ENCODE measurements around the gene CCDC28B.

Gene CCDC28B

DNA sequence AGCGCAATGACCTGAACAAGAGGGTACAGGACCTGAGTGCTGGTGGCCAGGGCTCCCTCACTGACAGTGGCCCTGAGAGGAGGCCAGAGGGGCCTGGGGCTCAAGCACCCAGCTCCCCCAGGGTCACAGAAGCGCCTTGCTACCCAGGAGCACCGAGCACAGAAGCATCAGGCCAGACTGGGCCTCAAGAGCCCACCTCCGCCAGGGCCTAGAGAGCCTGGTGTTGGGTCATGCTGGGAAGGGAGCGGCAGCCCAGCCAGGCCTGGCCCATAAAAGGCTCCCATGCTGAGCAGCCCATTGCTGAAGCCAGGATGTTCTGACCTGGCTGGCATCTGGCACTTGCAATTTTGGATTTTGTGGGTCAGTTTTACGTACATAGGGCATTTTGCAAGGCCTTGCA is 5.4 kb upstream of the CCDC28B start:
- no CpG with 5 or more reads among the region's 6 CpGs for WGBS (ENCODE audit: insufficient coverage, insufficient read length)
- Histone ChIP-seq H3K4me3 (ENCODE audit: low read length) (no peak overlapping the region), H3K4me1 (ENCODE audit: control insufficient read depth, insufficient read depth, low read length) (no peaks in the 10 kb centered on the region; the same call in 1 of the 2 replicates), H3K27ac (ENCODE audit: low read length) (no peak overlapping the region), H3K27me3 (ENCODE audit: control insufficient read depth, insufficient read depth, low read length) (no peaks in the 10 kb centered on the region), H3K36me3 (ENCODE audit: control insufficient read depth, insufficient read depth, low read length) (peaks cover 60% of the 10 kb centered on the region), H3K9me3 (ENCODE audit: control insufficient read depth, insufficient read depth, low read length) (no peaks in the 10 kb centered on the region)
- no peak for DNase-seq (ENCODE audit: low read depth, low spot score)

DNA sequence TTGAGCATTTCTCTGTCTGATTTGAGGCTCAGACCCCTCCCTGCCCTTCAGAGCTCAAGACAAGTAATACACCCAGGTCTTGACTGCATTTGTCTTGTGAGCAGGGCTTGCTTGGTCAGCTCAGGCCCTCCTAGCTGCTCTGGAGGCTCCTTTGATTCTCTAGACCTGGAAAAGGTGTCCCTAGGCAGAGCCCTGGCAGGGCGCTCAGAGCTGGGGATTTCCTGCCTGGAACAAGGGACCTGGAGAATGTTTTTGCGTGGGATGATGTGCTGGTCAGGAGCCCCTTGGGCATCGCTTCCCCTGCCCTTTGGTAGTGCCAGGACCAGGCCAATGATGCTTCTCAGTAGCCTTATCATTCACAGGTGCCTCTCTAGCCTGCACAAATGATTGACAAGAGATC is 4.9 kb upstream of the CCDC28B start:
- no CpG with 5 or more reads among the region's 3 CpGs for WGBS (ENCODE audit: insufficient coverage, insufficient read length)
- H3K4me1 ChIP-seq (ENCODE audit: control insufficient read depth, insufficient read depth, low read length): no peaks in the 10 kb centered on the region; the same call in 1 of the 2 replicates
- H3K36me3 ChIP-seq (ENCODE audit: control insufficient read depth, insufficient read depth, low read length): peaks cover 55% of the 10 kb centered on the region
- no peak overlapping the region for H3K27ac ChIP-seq (ENCODE audit: low read length)
- DNase-seq (ENCODE audit: low read depth, low spot score): no peak
- H3K9me3 ChIP-seq (ENCODE audit: control insufficient read depth, insufficient read depth, low read length): no peaks in the 10 kb centered on the region
- no peaks in the 10 kb centered on the region for H3K27me3 ChIP-seq (ENCODE audit: control insufficient read depth, insufficient read depth, low read length)
- no peak overlapping the region for H3K4me3 ChIP-seq (ENCODE audit: low read length)

DNA sequence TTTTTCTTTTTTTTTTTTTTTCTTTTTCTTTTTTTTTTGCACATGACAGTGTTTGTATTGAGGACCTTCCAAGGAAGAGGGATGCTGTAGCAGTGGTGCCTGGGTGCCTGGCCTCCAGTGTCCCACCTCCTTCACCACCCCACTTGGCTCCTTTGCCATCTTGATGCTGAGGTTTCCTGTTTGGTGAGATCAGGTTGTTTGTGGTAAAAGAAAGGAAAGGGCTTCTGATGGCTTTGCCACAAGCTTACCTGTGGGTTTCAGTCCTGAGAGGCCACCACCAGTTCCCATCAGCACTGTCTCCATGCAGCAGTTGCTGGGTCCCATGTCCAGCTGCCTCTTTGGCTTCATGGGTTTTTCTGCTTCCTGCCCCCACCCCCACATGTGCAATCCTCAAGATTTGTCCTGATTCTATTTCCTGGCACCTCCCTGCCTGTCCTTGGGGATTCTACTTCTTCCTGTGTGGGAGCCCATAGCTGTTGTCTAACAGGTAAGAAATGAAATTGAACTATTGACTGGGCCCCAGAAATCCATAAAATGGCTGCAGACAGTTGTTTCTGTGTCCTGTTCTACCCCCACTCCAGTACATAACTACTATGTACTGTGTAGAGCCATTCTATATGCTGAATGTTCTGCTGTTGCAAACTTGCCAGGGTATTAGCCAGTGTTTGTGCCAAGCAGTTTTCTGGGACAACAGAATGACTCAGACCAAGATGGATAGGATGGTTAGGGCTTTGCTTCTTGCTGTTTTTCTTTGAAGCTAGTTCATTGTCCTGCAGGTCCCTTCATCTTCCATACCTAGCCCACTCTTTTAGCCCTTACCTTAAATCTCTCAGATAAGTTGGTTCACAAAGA is 4.2 kb upstream of the CCDC28B start:
- Histone ChIP-seq H3K9me3 (ENCODE audit: control insufficient read depth, insufficient read depth, low read length) (no peaks in the 10 kb centered on the region), H3K4me3 (ENCODE audit: low read length) (no peak overlapping the region), H3K27me3 (ENCODE audit: control insufficient read depth, insufficient read depth, low read length) (no peaks in the 10 kb centered on the region), H3K27ac (ENCODE audit: low read length) (no peak overlapping the region), H3K4me1 (ENCODE audit: control insufficient read depth, insufficient read depth, low read length) (no peaks in the 10 kb centered on the region; the same call in 1 of the 2 replicates), H3K36me3 (ENCODE audit: control insufficient read depth, insufficient read depth, low read length) (peaks cover 53% of the 10 kb centered on the region)
- DNase-seq (ENCODE audit: low read depth, low spot score): no peak

DNA sequence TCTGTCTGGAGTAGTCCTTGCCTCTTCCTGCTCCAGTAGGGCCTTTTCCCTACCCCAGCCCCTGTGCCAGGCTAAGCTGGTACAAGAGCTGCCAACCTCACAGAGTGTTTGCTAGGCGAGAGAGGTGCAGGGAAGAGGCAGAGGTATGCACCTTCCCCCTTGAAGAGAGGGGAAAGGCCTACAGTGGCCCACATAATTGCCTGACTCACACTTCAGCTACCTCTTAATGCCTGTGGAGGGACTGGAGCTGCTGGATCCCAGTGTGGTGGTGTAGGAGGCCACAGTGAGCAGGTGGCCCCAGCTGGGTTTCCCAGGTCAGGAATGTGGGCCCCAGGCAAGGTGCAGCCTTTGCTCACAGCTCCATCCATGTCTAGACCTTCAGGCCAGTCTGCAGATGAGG is 3.3 kb upstream of the CCDC28B start:
- WGBS (ENCODE audit: insufficient coverage, insufficient read length): no CpG with 5 or more reads among the region's 1 CpG
- Histone ChIP-seq H3K36me3 (ENCODE audit: control insufficient read depth, insufficient read depth, low read length) (peaks cover 46% of the 10 kb centered on the region), H3K4me1 (ENCODE audit: control insufficient read depth, insufficient read depth, low read length) (peaks cover 4% of the 10 kb centered on the region; the same call in 1 of the 2 replicates), H3K9me3 (ENCODE audit: control insufficient read depth, insufficient read depth, low read length) (no peaks in the 10 kb centered on the region), H3K27ac (ENCODE audit: low read length) (no peak overlapping the region), H3K27me3 (ENCODE audit: control insufficient read depth, insufficient read depth, low read length) (no peaks in the 10 kb centered on the region), H3K4me3 (ENCODE audit: low read length) (no peak overlapping the region)
- DNase-seq (ENCODE audit: low read depth, low spot score): no peak

DNA sequence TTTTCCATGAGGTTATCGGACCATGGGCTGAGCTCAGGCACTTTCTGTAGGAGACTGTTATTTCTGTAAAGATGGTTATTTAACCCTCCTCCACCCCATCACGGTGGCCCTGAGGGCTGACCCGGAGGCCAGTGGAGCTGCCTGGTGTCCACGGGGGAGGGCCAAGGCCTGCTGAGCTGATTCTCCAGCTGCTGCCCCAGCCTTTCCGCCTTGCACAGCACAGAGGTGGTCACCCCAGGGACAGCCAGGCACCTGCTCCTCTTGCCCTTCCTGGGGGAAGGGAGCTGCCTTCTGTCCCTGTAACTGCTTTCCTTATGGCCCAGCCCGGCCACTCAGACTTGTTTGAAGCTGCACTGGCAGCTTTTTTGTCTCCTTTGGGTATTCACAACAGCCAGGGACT is 2.6 kb upstream of the CCDC28B start:
- peaks cover 40% of the 10 kb centered on the region for H3K36me3 ChIP-seq (ENCODE audit: control insufficient read depth, insufficient read depth, low read length)
- DNase-seq (ENCODE audit: low read depth, low spot score): no peak

DNA sequence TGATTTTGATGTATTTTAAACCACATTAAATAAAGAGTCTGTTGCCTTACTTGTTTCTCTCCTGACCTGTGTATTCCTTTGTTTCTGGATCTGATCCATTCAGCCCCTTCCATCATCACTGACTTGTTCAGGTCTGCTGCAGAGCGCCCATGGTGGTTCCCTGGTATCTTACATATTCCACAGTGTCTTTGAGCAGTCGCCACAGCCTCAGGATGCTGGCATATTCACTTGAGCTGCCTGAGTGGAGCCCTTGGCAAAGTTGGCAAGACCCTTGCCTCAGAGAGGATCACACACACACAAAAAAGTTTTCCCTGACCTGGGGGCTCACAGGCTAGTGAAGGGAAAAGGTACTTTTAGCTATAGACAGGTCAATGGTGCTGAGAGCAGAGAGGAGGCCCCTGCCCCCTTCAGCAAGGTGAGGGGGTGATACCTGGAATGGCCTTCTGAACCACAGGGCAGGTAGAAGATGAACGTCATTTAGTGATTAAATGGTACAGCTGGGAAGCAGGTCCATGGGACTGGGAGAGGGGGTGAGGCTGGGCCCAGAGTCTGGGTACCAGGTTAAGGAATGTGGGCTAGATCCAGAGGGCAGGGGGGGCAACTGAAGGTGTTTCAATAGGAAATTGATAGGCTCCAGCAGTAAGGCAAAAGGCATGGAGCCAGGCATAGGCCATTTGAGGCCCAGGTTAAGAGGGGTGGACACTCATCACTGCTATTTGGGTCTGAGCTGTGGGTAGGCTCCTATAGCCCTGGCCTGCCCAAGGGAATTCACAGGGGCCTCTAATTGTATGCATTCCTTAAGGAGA is 2.0 kb upstream of the CCDC28B start:
- Histone ChIP-seq H3K4me3 (ENCODE audit: low read length) (no peak overlapping the region), H3K9me3 (ENCODE audit: control insufficient read depth, insufficient read depth, low read length) (no peaks in the 10 kb centered on the region), H3K4me1 (ENCODE audit: control insufficient read depth, insufficient read depth, low read length) (peaks cover 4% of the 10 kb centered on the region; the same call in 1 of the 2 replicates), H3K27me3 (ENCODE audit: control insufficient read depth, insufficient read depth, low read length) (no peaks in the 10 kb centered on the region), H3K36me3 (ENCODE audit: control insufficient read depth, insufficient read depth, low read length) (peaks cover 35% of the 10 kb centered on the region), H3K27ac (ENCODE audit: low read length) (no peak overlapping the region)
- DNase-seq (ENCODE audit: low read depth, low spot score): no peak
- WGBS (ENCODE audit: insufficient coverage, insufficient read length): no CpG with 5 or more reads among the region's 3 CpGs

More for the DNA sequence above, 2.6 kb upstream of the CCDC28B start:
- no peaks in the 10 kb centered on the region for H3K9me3 ChIP-seq (ENCODE audit: control insufficient read depth, insufficient read depth, low read length)
- no CpG with 5 or more reads among the region's 6 CpGs for WGBS (ENCODE audit: insufficient coverage, insufficient read length)
- peaks cover 4% of the 10 kb centered on the region; the same call in 1 of the 2 replicates for H3K4me1 ChIP-seq (ENCODE audit: control insufficient read depth, insufficient read depth, low read length)
- no peak overlapping the region for H3K4me3 ChIP-seq (ENCODE audit: low read length)
- no peak overlapping the region for H3K27ac ChIP-seq (ENCODE audit: low read length)
- no peaks in the 10 kb centered on the region for H3K27me3 ChIP-seq (ENCODE audit: control insufficient read depth, insufficient read depth, low read length)

DNA sequence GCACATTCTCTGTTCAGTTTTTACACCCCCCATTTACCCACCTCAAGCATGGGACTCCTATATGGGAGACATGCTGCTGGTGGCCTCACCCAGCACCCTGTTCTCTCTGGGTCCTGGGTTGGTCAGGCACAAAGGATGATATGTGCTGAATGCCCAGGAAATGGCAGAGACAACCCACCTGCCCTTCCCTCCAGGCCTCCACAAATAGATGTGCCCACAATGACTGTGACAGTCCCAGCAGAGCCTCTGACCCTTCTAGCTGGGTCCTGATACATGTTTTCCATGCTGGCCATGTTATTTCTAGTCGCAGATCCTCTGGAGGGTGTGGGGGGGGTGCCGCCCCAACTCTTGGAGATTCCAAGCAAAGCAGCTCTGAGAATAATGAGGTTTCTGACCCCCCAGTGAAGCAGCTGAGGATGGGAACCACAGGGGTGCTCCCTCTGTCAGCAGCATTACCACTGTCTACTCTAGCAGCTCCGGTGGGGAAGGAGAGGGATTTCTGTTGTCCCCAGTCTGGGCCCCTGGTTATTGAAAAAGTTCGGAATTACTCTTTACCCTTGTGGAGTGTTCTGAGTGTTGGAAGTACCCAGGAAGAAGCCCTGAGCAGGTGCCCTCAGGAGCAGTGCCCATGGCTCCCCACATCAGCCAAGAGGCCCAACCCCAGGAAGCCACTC is 1.2 kb upstream of the CCDC28B start:
- no peak overlapping the region for H3K27ac ChIP-seq (ENCODE audit: low read length)
- no peak for DNase-seq (ENCODE audit: low read depth, low spot score)
- H3K27me3 ChIP-seq (ENCODE audit: control insufficient read depth, insufficient read depth, low read length): no peaks in the 10 kb centered on the region
- peaks cover 29% of the 10 kb centered on the region for H3K36me3 ChIP-seq (ENCODE audit: control insufficient read depth, insufficient read depth, low read length)
- WGBS (ENCODE audit: insufficient coverage, insufficient read length): no CpG with 5 or more reads among the region's 4 CpGs
- no peaks in the 10 kb centered on the region for H3K9me3 ChIP-seq (ENCODE audit: control insufficient read depth, insufficient read depth, low read length)
- H3K4me1 ChIP-seq (ENCODE audit: control insufficient read depth, insufficient read depth, low read length): peaks cover 4% of the 10 kb centered on the region; the same call in 1 of the 2 replicates
- no peak overlapping the region for H3K4me3 ChIP-seq (ENCODE audit: low read length)

DNA sequence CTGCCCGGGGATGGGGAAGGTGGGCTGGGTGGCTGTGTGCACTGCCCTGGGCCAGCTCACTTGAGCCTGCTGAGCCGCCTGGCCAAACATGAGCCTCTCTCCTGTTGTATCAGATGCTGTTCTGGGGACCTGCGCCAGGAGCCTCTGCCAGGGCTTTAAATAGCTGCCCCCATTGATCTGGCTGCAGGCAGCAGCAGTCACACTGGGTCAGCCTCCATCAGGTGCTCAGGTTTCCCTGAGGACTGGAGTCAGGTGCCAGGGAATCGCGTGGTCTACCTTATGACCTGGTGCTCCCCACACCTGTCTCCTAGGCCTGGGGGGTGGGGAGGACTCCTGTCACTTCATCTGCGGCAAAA is 700 bp upstream of the CCDC28B start:
- peaks cover 4% of the 10 kb centered on the region; the same call in 1 of the 2 replicates for H3K4me1 ChIP-seq (ENCODE audit: control insufficient read depth, insufficient read depth, low read length)
- no peak overlapping the region for H3K4me3 ChIP-seq (ENCODE audit: low read length)

DNA sequence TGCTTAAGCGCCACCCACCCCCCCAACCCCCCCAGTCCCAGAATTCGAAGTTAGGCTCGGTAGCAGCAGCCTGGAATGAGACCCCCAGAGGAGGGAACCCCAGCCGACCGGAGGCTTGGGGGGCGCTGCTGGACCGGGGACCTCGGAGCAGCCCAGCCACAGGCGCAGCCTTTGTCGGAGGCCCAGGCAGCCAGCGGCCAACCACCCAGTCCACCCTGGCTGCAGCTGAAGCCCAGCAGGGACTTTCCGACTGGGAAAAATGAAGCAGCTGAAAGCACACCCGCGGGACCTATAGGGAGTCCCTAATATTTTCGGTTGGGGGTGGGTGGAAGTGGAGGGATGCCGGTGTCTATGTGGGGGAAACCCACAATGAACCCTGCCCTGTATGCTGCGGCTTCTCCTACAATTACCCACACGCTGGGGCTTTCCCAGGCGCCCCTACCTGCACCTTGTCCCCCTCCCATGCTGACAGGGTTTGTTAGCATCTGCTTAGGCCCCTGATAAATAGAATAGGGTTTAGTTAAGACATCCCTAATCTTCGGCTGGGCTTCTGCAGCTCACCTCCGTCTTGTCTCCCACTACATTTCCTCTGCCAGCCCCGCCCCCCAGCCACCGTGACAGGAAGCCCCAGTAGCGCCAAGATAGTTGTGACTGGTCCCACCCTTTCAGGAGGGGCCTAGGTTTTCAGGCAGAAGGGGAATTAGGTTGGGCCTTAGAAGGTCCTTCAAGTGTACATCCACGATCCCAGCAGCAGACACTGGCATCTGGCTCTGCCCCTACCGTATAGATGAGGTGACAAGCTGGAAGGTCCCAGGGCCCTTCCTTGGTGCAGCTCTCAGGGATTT is 838 bp downstream of the CCDC28B start:
- WGBS (ENCODE audit: insufficient coverage, insufficient read length): no CpG with 5 or more reads among the region's 26 CpGs
- peak overlapping the region; percentile 42; the same call in 1 of the 2 replicates for H3K4me3 ChIP-seq (ENCODE audit: low read length)

More for the DNA sequence above, 700 bp upstream of the CCDC28B start:
- Histone ChIP-seq H3K9me3 (ENCODE audit: control insufficient read depth, insufficient read depth, low read length) (no peaks in the 10 kb centered on the region), H3K27ac (ENCODE audit: low read length) (no peak overlapping the region), H3K27me3 (ENCODE audit: control insufficient read depth, insufficient read depth, low read length) (no peaks in the 10 kb centered on the region), H3K36me3 (ENCODE audit: control insufficient read depth, insufficient read depth, low read length) (peaks cover 24% of the 10 kb centered on the region)
- no peak for DNase-seq (ENCODE audit: low read depth, low spot score)
- WGBS (ENCODE audit: insufficient coverage, insufficient read length): no CpG with 5 or more reads among the region's 6 CpGs

More for the DNA sequence above, 838 bp downstream of the CCDC28B start:
- H3K36me3 ChIP-seq (ENCODE audit: control insufficient read depth, insufficient read depth, low read length): peaks cover 10% of the 10 kb centered on the region; the same call in 1 of the 2 replicates
- no peak for DNase-seq (ENCODE audit: low read depth, low spot score)
- H3K4me1 ChIP-seq (ENCODE audit: control insufficient read depth, insufficient read depth, low read length): peaks cover 4% of the 10 kb centered on the region; the same call in 1 of the 2 replicates
- no peaks in the 10 kb centered on the region for H3K9me3 ChIP-seq (ENCODE audit: control insufficient read depth, insufficient read depth, low read length)
- H3K27me3 ChIP-seq (ENCODE audit: control insufficient read depth, insufficient read depth, low read length): no peaks in the 10 kb centered on the region
- no peak overlapping the region for H3K27ac ChIP-seq (ENCODE audit: low read length)
